CD4-positive, alpha-beta T cell treated with Interleukin-1 beta for 1 hour (primary cell): ENCODE results near the gene BCL11B.

Source experiments
- DNase-seq, 2 donors: peaks; one replicate each; pipeline ENCODE4 v3.0.0-alpha.2; 2020 to 2022

Gene BCL11B

GRCh38 chr14:99267381-99267780 lies 4.6 kb downstream of the BCL11B start:
- DNase-seq: peak in 1 of 2 donors; percentile 27

DNA sequence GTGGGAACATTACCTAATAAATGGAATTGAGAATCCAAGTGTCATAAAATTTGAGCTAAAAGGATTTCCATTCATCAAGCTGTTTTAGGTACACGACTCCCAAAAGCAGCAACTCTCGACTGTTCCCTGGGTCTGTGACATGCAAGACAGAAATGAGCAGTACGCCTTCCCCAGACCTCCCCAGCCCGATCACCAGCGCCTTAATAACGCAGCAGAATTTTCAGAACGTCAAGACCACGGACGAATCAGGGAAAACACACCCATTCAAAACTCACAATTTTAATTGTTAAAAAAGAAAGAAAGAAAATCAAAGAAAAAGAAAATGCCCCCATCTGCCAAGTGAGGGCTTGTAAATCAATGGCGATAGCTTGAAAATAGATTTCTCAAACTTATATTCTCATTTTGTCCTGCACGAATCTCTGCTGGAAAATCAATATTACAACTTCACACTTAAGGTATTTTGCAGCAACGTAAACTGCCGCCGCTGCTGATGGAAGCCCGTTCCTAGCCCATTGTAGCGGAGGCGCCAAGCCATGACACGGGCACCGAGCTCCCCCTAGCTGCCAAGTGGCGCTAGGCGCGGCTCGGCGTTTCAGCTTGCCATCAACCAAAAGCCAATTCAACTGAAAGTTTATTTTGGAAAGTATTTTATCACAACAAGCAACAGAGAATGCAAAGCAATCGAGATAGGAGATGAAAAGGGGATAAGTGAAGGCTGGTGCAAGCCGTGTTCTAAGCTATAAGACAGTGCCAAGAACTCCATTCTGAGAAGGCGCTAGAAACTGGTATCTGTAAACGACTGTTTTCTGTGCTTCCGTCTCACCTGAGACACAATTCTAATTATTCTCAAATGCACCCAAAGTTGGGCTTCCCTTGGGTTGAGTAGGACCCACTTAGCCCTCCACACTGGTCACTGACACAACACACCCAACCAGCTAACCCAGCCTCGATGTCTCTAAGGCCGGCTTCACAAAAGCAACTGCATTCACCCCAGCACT lies 5.5 kb downstream of the BCL11B start:
- DNase-seq: peak; percentile 83 to 90

DNA sequence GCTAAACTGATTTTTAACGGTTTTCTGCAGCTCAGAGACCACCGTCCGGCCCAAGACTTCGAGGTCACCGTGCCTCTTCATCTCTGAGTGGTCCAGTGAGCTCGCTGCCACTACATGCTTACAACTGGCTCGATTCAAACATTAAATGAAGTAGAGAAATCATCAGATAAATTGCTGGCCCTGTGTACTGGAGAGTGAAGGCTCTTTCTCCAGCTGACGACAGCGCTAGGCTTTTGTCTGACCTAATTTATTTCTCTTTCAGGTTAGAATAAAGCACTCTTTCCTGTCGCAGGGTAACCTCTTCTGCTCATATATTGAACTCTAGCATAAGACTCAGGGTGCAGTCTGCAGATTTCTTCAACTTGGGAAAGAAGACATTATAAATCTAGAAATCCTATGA lies 6.4 kb downstream of the BCL11B start:
- DNase-seq: peak in 1 of 2 donors; percentile 49

DNA sequence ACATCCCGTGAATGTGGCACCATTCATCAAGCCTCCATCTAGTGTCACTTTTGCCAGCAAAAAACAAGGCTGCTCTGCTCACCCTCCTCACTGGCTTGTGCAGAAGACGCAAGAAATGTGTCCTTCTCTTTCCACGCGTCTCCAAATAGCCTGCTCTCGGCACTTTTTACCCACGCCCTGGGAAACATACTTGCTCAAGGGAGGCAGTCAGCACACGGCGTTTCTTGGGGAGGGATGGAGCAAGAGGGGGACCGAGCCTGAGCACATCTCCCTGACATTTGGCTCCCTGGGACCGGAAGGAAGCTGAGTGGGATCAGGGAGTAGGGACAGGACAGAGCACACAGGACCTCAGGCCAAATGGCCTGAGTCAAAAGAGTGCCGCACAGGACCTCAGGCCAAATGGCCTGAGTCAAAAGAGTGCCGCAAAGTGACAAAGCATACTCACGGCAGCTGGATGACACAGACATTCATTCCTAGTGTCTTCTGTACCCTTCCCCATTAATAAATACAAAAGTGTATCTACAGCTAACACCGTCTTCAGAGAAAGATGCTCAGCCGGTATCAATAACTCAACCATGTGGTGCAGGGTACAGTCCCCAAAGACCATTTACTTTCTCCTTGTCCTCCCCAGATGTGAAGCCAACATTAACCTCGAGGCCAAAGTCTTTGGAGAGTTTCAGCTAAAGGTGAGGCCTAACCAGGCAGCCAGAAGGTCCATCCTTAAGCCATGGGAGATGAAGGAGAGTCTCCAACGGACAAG lies 7.1 kb downstream of the BCL11B start:
- DNase-seq: peak in 1 of 2 donors; percentile 25

DNA sequence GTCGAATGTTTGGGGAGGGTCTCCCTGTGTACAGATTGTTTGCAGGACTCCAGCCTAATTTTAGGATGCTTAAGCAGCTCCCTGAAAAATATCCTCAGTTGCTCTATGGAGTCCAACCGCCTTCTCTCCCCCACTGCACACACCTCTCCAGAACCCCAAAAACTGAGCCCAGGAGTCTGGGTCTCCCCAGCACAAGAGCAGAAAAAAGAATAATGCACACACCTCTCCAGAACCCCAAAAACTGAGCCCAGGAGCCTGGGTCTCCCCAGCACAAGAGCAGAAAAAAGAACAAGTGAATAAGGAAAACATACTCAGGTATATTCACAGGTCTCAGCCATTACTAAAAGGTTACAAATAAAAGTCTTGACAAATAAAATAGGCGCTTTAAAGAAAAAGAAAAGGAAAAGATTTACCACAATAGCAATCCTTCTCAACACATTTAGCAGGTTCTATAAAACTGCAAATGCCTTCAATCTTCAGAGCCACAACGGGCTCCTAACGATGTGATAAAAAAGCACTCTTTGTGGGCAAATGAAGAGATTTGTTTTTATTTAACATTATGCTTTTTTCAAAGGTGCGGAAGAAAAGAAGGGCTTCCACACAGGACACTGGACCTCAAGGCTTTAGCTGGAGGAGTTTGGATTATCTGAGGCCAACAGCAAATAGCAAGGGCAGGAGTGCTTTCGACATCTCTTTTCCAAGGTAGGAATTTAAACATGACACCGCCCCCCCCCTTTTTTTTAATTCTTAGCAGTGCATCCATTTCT lies 8.2 kb downstream of the BCL11B start:
- no peak for DNase-seq

- peak in 1 of 2 donors; percentile 22 for DNase-seq
Measured at GRCh38 chr14:99262977-99263448, 9.0 kb downstream of the BCL11B start.

GRCh38 chr14:99261912-99262787 lies 9.8 kb downstream of the BCL11B start:
- DNase-seq: peak; percentile 87 to 89

DNA sequence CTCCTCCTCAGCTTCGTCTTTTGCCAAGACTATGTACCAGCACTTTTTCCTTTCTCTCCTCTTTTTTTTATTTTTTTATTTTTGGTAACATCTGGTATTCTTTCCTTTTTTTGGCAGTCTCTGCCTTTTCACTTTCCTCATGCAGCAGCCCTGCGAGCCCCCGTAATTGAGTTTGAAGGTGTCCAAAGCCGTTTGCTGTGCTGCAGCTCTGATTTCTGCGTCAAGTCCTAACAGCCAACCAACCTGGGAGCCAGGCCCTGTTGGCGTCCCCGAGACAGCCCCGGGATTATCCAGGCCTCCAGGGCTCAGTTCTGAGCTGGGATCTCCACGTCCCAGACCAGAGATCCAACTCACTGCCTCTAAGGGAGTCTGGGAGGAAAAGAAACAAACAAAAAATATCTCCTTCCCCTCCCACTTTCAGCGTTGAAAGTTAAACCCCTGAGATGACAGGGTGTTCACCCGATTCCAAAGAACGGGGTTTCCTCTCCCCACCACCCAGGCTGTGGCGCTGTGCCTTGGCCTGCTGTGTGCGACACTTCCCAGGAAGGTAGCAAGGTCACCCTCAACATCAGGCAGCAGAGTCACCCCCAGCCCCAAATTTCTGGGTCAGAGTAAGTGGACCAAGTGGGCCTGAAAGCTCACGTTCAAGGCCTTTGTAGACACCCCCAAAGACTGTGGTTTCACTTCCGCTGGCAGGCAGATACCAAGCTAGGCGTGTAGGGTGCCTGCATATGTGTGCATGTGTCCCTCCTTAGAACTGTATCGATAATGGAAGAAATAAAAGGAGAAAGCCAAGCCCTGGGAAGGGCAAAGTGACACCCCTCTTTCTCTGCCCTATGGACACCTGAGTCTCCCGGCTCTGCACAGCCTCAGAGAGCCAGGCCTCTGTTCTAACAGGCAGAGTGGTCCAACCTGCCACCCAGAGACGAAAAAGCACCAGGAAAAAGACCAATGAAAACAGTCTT lies 11.1 kb downstream of the BCL11B start:
- DNase-seq: peak; percentile 69 to 75

- peak in 1 of 2 donors; percentile 7 for DNase-seq
Measured at GRCh38 chr14:99260116-99260515, 11.9 kb downstream of the BCL11B start.

GRCh38 chr14:99258876-99259726 lies 12.9 kb downstream of the BCL11B start:
- peak; percentile 58 to 74 for DNase-seq

DNA sequence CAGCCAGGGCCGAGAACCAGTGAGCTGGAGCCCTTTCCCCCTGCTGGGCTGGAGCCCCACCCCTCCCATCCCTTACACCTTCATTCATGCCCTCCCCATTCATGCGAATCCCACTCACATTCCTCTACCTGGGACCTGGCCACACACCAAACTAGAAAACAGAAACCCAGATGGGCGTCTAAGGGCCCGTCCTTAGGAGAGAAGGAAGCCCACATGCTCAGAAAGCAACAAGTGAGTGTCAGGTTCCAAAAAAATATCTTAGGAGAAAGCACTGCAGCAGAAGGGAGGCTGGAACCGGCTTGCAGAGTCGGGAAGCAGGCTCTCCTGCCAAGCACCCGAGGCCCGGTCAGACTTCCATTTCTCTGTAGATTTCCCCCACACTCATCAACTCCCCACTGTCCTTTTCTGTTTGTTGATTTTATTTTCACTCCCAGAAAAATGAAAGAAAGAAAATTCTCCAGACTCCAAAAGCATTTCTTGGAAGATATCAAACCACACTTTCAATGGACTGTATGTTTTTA lies 13.6 kb downstream of the BCL11B start:
- DNase-seq: peak; percentile 0 to 12

GRCh38 chr14:99257673-99258221 lies 14.2 kb downstream of the BCL11B start:
- peak; percentile 14 to 17 for DNase-seq

GRCh38 chr14:99257122-99257672 lies 14.8 kb downstream of the BCL11B start:
- no peak for DNase-seq

DNA sequence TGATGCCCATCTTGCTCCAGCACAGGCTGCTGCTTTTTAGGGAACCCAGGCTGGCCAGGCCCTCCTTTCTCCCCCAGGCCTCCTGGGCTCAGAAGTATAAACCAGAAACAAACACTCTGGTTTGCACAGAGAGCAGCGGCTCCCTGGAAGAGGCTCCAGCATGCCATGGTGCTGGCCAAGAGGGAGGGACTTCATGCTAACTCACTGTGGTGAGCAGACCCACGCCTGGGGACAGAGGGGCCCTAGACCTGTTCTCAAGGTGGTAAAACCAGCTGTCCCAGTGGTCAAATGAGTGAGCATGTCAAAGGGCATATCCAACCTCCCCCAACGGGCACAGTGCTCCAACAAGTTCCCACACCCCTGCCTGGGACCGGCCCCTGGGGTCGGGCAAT lies 15.5 kb downstream of the BCL11B start:
- no peak for DNase-seq

GRCh38 chr14:99255621-99256482 lies 16.1 kb downstream of the BCL11B start:
- DNase-seq: no peak

GRCh38 chr14:99254328-99255009 lies 17.5 kb downstream of the BCL11B start:
- no peak for DNase-seq

- DNase-seq: no peak
Measured at GRCh38 chr14:99253890-99254289, 18.1 kb downstream of the BCL11B start.
